Progenitor cell of endocrine pancreas (in vitro differentiated cells): ENCODE data around the gene SMC5. TPM values are rescaled to one million over a fixed set of nuclear protein-coding genes. Genes with fewer than 3 reads are reported as not detected.

Experiments used
- DNase-seq: peaks from one replicate; pipeline ENCODE4 v3.0.0; 2021; ENCODE audit warnings: low spot score; ENCODE audit not compliant: unreplicated experiment
- H3K27ac Mint-ChIP-seq: 2 replicates; pipeline ENCODE4 v1.8.0; 2021; ENCODE audit warnings: mild to moderate bottlenecking, moderate library complexity, mixed read lengths
- H3K27me3 Mint-ChIP-seq: 2 replicates; pipeline ENCODE4 v1.8.0; 2021; ENCODE audit warnings: mixed read lengths
- H3K36me3 Mint-ChIP-seq: 2 replicates; pipeline ENCODE4 v1.8.0; 2022; ENCODE audit warnings: mixed read lengths; ENCODE audit not compliant: insufficient read depth
- H3K4me1 Mint-ChIP-seq: 2 replicates; pipeline ENCODE4 v1.8.0; 2021; ENCODE audit warnings: low read depth, mixed read lengths
- H3K4me3 Mint-ChIP-seq: 2 replicates; pipeline ENCODE4 v1.8.0; 2021; ENCODE audit warnings: low read depth, mild to moderate bottlenecking, moderate library complexity, mixed read lengths
- H3K9me3 Mint-ChIP-seq: 2 replicates; pipeline ENCODE4 v1.8.0; 2021; ENCODE audit warnings: low read depth, mixed read lengths
- CTCF ChIP-seq: fragments of 200-600 bp; sonication (generic); IDR thresholded peaks from one replicate; pipeline ENCODE4 v1.5.0; 2021; ENCODE audit warnings: antibody characterized with exemption, mild to moderate bottlenecking; ENCODE audit not compliant: unreplicated experiment
- total RNA-seq: library from RNA; stranded (reverse); gene quantifications from 2 replicates; pipeline ENCODE4 v1.2.1, GENCODE V29; 2021

Gene SMC5
- total RNA-seq, 1 donor from 2014 or later: 42.8 TPM

- Mint-ChIP-seq H3K4me3 (no peak overlapping the region), H3K36me3 (peaks cover 47% of the 10 kb centered on the region), H3K27ac (no peak overlapping the region), H3K27me3 (no peaks in the 10 kb centered on the region), H3K4me1 (no peaks in the 10 kb centered on the region), H3K9me3 (peaks cover 7% of the 10 kb centered on the region)
- no peak for TF ChIP-seq CTCF
- DNase-seq: no peak
These were observed 27.3 kb downstream of the SMC5 start for GRCh38 chr9:70285981-70286598.

GRCh38 chr9:70290626-70291025 is 31.8 kb downstream of the SMC5 start:
- DNase-seq: no peak
- Mint-ChIP-seq H3K4me1 (no peaks in the 10 kb centered on the region), H3K9me3 (peaks cover 36% of the 10 kb centered on the region), H3K27ac (no peak overlapping the region), H3K4me3 (no peak overlapping the region), H3K27me3 (no peaks in the 10 kb centered on the region), H3K36me3 (peaks cover 66% of the 10 kb centered on the region)
- no peak for TF ChIP-seq CTCF

- Mint-ChIP-seq H3K9me3 (peaks cover 38% of the 10 kb centered on the region), H3K27me3 (no peaks in the 10 kb centered on the region), H3K4me1 (no peaks in the 10 kb centered on the region), H3K27ac (no peak overlapping the region), H3K36me3 (peaks cover 65% of the 10 kb centered on the region), H3K4me3 (no peak overlapping the region)
- no peak for DNase-seq
- TF ChIP-seq CTCF: no peak
These were observed 32.7 kb downstream of the SMC5 start for GRCh38 chr9:70291446-70291845.

- H3K4me1 Mint-ChIP-seq: no peaks in the 10 kb centered on the region
- no peak for DNase-seq
- peaks cover 64% of the 10 kb centered on the region for H3K36me3 Mint-ChIP-seq
- no peak for TF ChIP-seq CTCF
- H3K27ac Mint-ChIP-seq: no peak overlapping the region
- no peaks in the 10 kb centered on the region for H3K27me3 Mint-ChIP-seq
- no peak overlapping the region for H3K4me3 Mint-ChIP-seq
- H3K9me3 Mint-ChIP-seq: peaks cover 38% of the 10 kb centered on the region
These were observed 33.5 kb downstream of the SMC5 start for GRCh38 chr9:70292253-70292652.

- H3K4me3 Mint-ChIP-seq: no peak overlapping the region
- peaks cover 38% of the 10 kb centered on the region for H3K9me3 Mint-ChIP-seq
- H3K27ac Mint-ChIP-seq: no peak overlapping the region
- H3K27me3 Mint-ChIP-seq: no peaks in the 10 kb centered on the region
- DNase-seq: no peak
- H3K36me3 Mint-ChIP-seq: peaks cover 60% of the 10 kb centered on the region
- H3K4me1 Mint-ChIP-seq: no peaks in the 10 kb centered on the region
- TF ChIP-seq CTCF: no peak
These were observed 34.4 kb downstream of the SMC5 start for GRCh38 chr9:70293214-70293613.
